Activated CD4-positive, alpha-beta T cell treated with anti-CD3 and anti-CD28 coated beads for 48 hours (primary cell): ENCODE data around the gene TTC28.
"Not testable (repeated sequence)": the region's sequence is repeated elsewhere in the genome, so short reads cannot be mapped to it uniquely, and the experiment has no call there.

Experiments used
- DNase-seq: peaks from one replicate; pipeline ENCODE4 v3.0.0-alpha.2; 2020

The TTC28 gene

DNA sequence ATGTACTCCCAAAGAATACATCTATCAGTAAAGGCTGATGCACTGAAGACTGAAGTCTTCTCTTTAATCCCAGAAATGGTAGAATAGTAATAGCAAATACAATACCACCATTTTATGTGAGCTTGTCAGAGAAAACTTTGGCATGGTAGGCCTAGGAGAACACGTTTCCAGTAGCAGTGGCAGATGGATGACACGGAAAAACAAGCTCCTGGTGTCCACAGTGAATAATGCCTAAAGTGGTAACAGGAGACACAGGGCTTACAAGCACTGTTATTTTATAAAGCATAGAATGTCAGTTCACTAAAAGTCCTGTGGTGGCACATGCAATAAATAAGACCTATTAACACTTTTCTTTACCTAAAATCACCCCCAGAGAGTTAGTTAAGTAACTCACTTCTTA lies 277.6 kb downstream of the TTC28 start:
- DNase-seq: no peak

GRCh38 chr22:28398981-28399380 lies 280.7 kb downstream of the TTC28 start:
- DNase-seq: no peak

DNA sequence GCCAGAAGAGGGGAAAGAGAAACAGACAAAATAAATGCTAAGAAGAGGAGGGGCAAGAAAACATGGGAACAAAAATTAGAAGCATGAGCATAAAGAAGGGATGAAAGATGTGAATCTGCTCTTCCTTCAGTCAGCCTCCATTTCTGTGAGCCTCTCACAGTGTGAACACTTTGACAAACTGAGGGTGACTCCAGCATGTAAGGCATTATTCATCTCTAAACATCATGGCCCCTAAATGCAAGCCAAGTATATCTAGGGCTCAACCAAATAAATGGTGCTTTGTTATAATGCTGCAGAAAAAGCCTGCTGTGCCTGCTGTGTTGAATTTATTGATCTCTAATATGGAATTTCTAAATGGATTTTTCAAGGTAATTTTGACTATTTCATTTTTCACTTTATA lies 281.3 kb downstream of the TTC28 start:
- no peak for DNase-seq

DNA sequence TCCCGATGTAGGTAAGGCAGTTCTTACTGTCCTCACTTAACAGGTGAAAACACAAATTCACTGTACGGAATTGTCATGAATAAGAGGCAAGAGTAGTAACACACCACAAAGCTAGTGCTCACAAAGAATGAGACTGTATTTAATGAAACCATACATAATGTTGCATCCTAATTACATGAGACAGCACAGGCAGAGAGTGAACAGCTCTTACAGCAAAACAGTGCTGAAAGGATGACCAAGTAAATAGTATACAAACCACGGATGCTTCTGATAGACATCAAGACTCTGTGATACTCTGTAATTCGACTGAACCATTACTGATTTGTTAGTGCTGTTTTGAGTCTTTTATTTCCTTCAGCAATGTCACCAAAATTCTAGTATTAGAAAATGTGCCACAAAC lies 282.3 kb downstream of the TTC28 start:
- DNase-seq: no peak

- DNase-seq: no peak
Observed at GRCh38 chr22:28395920-28396753, 283.5 kb downstream of the TTC28 start.

DNA sequence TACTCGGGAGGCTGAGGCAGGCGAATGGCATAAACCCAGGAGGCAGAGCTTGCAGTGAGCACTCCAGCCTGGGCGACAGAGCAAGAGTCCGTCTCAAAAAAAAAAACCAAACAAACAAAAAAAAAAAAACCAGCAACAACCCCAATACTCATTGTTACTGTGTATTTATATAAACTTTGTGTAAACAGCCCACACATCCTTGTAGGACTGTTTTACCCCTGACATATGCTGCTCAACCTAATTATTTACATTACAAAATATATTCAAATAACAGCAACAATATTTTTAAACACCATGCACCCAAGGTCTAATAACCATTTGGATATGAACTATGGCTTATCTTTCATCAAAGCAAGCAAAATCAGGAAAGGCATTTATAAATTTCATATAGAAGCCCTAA lies 284.1 kb downstream of the TTC28 start:
- DNase-seq: no peak

GRCh38 chr22:28394513-28395110 lies 285.0 kb downstream of the TTC28 start:
- DNase-seq: no peak

DNA sequence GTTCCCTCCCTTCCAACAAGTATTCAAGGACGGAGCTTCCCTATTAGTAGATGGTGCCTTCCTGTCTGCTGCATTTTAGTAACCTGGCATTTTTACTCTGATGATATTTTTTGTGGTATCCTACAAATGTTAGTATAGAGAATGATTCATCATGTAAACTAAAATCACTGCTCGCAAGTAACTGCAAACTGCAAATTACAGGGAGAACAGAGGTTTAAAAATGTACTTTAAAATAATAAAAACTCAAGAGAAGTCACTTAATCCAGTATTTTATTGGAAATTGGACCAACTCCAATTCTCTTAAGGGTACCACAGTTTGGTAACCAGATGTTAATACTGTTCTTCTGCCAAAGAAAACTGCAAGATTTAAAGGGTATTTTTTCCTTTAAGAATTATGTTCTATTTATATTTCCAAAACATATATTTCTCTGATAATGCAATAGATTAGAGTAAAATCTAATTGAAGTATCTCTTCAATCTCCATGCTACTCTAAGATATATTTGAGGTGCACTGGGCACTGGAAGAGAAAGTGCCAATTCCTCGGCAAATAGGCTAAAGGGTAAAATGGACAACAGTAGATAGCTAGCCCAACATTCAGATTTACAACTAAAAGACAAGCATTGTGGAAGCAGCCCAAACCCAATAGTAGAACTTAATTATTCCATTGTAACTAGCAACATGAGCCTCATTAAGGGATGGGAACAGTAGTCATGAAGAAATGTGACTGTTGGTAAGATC lies 298.0 kb downstream of the TTC28 start:
- DNase-seq: no peak

DNA sequence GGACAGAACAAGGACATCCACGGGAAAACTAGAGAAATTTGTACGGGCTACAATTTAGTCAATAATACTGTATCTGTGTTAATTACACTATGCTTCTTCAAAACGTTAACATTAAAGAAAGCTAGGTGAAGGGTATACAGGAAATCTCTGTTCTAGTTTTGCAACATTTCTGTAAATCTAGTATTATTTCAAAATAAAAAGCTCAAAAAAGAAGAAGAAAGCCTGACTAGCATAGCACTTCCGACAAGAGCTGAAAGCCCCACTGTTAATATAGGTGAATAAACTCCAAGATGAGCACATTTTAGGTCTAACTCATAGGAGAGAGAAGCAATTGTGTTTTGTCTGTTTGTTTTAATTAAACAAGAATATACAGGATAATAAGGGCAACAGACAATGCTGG lies 299.7 kb downstream of the TTC28 start:
- no peak for DNase-seq

DNA sequence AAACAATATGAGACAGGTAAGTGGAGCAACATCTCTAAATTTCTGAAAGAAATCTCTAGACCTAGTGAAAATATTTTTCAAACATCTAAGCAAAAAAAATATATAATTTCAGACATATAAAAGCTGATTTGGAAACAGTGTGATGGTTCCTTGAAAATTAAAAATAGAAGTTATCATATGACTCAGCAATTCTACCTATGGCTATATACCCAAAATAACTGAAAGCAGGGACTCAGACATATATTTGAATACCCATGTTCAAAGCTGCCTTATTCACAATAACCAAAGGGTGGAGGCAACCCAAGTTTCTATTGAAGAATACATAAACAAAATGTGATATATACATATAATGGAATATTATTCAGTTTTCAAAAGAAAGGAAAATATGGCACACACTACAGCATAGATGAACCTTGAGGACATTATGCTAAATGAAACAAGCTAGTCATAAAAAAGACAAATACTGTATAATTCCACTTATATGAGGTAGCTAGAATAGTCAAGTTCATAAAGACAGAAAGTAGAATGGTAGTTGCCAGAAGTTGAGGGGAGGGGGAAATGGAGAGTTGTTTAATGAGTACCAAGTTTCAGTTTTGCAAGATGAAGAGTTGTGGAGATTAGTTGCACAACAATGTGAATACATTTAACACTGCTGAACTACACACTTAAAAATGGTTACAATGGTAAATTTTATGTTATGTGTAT lies 300.4 kb downstream of the TTC28 start:
- no peak for DNase-seq

DNA sequence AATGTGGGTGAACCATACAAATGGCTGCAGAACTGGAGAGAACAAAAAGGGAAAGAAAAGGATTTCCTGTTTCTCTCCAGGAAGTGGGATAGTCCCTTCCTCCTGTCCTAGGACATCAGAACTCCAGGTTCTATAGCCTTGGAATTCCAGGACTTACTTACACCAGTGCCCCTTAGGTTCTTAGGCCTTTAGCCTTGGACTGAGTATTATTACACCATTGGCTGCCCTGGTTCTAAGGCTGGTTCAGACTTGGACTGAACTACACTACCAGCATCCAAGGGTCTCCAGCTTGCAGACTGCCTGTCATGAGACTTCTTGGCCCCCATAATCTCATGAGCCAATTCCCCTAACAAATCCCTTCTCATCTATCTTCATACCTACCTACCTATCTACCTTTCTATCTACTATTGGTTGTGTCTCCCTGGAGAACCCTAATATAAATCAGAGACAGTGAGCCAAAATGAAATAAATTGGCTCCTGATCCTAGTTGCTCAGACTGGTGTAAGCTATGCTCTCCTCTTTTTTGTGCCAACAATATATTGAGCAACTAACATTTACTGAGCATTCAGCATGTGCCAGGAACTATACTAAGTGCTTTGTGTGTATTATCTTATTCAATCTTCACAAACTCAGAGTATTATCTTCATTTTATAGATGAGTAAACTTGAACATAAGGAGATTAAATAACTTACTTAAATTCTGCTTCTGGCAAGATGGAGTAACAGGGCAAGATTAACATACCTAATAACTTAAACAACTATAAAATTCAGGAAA lies 303.7 kb downstream of the TTC28 start:
- no peak for DNase-seq

DNA sequence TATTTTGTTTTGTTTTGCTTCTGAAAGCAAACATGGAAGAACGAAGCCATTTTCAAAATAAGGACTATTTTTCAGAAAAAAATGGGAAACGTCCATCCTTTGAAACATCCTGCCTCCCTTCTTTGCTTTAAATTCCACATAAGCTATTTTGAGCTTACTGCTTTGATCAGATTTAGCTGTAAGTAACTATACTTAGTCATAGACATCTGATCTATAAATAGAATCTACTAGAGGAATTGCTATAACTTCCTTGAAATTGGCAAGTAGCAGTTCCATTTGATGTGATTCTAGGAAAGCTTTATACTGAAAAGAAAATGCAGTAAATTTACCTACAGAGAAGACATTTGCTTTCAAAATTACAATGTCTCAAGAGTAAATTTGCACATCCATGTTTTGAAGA lies 305.8 kb downstream of the TTC28 start:
- DNase-seq: no peak

DNA sequence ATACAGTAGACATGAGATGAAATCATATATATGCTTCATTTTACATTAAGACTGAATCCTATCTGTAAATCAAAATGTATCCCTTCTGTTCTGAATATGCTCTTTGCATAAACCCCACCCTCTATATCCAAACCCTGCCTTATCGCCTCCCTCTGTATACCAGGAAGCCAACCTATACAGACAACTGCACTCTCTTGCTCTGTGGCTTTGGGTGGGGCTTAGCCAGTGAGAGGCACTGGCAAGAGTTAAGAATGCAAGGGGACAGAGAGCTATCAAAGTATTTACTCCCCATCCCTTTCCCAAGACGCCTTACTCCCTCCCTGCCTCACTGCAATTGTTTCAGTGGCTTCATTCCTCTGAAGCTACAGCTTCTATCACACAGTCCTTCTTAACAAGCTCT lies 309.8 kb downstream of the TTC28 start:
- no peak for DNase-seq

DNA sequence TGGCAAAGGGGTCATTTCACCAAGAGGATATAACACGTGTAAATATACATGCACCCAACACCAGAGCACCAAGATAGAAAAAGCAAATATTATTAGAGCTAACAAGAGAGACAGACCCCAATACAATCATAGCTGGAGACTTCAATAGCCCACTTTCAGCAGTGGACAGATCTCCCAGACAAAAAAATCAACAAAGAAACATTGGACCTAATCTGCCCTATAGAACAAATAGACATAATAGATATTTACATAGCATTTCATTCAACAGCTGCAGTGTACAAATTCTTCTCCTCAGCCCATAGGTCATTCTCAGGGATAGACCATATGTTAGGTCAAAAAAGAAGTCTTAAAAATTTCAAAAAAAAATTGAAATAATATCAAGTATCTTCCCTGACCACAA lies 312.8 kb downstream of the TTC28 start:
- no peak for DNase-seq

DNA sequence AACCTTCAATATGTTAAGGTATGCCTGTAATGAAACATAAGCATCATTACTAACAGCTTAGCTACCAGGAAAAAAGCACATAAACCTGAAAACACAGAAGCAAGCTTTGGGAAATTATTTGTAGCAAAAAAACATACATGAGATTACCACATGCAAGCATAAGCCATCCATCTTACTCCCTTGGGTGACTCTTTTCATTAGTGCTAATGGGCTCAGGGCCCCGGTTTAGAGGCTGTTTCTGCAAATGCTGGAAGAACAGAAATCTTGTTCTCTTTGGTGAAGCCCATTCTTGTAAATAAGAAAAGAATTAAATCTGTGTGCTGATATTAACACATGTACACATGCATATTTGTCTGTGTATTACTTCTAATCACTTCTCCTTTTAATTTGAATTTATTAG lies 314.3 kb downstream of the TTC28 start:
- DNase-seq: no peak

GRCh38 chr22:28364105-28364504 lies 315.5 kb downstream of the TTC28 start:
- not testable (repeated sequence) for DNase-seq

- no peak for DNase-seq
Observed at GRCh38 chr22:28360939-28361338, 318.7 kb downstream of the TTC28 start.

GRCh38 chr22:28358312-28358711 lies 321.3 kb downstream of the TTC28 start:
- no peak for DNase-seq

- no peak for DNase-seq
Observed at GRCh38 chr22:28357193-28357592, 322.4 kb downstream of the TTC28 start.

- no peak for DNase-seq
Observed at GRCh38 chr22:28351476-28351875, 328.2 kb downstream of the TTC28 start.

DNA sequence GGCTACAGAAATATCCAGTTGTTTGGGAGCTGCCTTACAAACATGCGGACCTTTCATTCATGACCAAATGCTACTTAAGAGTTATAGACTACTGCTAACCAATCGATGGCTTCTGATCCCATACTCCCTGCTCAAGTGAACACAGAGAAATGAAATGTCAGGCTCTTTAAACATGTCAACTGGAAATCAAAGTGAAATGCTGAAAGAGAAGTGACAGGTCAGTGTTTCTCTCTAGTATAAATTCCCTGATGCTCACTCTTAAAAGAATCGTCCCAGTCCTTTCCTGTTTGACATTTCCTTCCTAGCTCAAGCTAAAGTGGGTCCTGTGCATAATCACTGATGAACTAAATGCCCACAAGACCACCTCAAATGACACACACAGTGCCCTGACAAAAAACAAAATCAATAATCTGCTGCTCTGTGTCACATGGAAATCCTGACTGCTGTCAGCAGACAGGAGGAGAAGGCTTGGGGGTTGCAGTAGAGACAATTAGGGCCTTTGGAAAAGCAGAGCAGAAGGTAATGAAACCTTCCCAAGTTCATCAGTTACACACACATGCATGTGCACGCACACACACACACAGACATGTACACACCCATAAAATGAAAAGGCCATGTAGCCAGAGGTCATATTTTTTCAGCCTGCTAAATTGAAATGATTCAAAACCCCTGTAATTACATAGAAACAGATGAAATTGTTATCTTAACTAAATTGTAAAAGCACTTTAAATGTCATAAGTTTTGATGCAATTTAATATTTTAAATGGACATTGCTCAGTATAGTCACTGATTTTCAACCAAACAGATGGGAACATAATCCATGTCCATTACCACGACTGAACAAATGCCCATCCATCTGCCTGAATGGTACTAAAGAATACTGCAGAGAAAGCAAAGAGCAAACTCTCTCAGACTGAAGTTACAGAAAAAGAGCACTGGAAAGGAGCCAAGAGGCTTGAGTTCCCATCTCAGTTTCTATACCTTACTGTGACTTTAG lies 330.7 kb downstream of the TTC28 start:
- no peak for DNase-seq
